ENCODE measurements around the gene AATK.

DNA sequence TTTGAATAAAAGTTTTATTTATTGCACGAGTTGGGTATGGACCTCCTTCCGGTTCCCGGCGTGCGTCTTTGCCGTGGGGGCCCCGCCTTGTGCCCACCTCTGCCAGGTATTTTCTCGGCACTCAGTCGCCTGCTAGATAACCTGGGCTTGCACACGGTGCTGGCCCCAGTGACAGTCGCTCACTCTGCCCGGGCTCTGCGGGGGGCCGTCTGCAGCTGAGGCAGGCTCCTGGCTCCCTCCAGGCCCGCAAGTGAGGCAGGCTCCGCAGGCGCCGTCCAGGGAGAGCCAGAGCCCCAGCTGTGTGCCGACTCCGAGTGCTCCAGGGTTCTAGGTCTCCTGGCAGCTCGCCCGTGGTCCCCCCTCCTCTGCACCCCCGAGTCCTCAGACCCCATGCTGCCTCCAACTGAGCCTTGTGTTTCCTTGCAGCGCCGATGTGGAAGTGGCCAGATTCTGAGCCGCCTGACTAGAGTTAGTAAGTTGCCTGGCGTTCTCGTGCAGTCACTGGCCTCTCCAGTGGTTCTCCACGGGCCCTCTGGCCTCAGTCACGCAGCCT, 55.5 kb downstream of the AATK start:
- TF ChIP-seq, protein P1, sequence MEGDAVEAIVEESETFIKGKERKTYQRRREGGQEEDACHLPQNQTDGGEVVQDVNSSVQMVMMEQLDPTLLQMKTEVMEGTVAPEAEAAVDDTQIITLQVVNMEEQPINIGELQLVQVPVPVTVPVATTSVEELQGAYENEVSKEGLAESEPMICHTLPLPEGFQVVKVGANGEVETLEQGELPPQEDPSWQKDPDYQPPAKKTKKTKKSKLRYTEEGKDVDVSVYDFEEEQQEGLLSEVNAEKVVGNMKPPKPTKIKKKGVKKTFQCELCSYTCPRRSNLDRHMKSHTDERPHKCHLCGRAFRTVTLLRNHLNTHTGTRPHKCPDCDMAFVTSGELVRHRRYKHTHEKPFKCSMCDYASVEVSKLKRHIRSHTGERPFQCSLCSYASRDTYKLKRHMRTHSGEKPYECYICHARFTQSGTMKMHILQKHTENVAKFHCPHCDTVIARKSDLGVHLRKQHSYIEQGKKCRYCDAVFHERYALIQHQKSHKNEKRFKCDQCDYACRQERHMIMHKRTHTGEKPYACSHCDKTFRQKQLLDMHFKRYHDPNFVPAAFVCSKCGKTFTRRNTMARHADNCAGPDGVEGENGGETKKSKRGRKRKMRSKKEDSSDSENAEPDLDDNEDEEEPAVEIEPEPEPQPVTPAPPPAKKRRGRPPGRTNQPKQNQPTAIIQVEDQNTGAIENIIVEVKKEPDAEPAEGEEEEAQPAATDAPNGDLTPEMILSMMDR (IDR thresholded peaks at IDR 0.05), result no peak
- TF ChIP-seq POLR2A (IDR thresholded peaks at IDR 0.05; ENCODE audit: low read length) (no peak), JUNB (IDR thresholded peaks at IDR 0.05) (no peak), EP300 (IDR thresholded peaks at IDR 0.05) (no peak), CHD2 (IDR thresholded peaks at IDR 0.05; ENCODE audit: low read length, partially characterized antibody) (no peak), FOXS1 (CRISPR knock-in tag; IDR thresholded peaks at IDR 0.05) (no peak), CHD4 (IDR thresholded peaks at IDR 0.05; ENCODE audit: borderline replicate concordance) (no peak), HOXA7 (CRISPR knock-in tag; IDR thresholded peaks at IDR 0.05) (no peak), SMC3 (IDR thresholded peaks at IDR 0.05) (no peak), RNF2 (IDR thresholded peaks at IDR 0.05; ENCODE audit: borderline replicate concordance, low read depth) (no peak), KDM1A (IDR thresholded peaks at IDR 0.05; ENCODE audit: low read depth) (no peak)
- TF ChIP-seq, protein P2, sequence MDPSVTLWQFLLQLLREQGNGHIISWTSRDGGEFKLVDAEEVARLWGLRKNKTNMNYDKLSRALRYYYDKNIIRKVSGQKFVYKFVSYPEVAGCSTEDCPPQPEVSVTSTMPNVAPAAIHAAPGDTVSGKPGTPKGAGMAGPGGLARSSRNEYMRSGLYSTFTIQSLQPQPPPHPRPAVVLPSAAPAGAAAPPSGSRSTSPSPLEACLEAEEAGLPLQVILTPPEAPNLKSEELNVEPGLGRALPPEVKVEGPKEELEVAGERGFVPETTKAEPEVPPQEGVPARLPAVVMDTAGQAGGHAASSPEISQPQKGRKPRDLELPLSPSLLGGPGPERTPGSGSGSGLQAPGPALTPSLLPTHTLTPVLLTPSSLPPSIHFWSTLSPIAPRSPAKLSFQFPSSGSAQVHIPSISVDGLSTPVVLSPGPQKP (IDR thresholded peaks at IDR 0.05; ENCODE audit: low read depth, low read length), result no peak
- TF ChIP-seq, protein P3, sequence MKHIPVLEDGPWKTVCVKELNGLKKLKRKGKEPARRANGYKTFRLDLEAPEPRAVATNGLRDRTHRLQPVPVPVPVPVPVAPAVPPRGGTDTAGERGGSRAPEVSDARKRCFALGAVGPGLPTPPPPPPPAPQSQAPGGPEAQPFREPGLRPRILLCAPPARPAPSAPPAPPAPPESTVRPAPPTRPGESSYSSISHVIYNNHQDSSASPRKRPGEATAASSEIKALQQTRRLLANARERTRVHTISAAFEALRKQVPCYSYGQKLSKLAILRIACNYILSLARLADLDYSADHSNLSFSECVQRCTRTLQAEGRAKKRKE (CRISPR knock-in tag; IDR thresholded peaks at IDR 0.05; ENCODE audit: low read depth), result no peak
- TF ChIP-seq, protein P4, sequence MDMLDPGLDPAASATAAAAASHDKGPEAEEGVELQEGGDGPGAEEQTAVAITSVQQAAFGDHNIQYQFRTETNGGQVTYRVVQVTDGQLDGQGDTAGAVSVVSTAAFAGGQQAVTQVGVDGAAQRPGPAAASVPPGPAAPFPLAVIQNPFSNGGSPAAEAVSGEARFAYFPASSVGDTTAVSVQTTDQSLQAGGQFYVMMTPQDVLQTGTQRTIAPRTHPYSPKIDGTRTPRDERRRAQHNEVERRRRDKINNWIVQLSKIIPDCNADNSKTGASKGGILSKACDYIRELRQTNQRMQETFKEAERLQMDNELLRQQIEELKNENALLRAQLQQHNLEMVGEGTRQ (IDR thresholded peaks at IDR 0.05), result no peak

All from A549 (cell line).